Measurements from ENCODE around the gene TMPRSS6. TPM values are rescaled to one million over a fixed set of nuclear protein-coding genes. Genes with fewer than 3 reads are reported as not detected.

The TMPRSS6 gene
- total and polyA plus RNA-seq, 2 of the 8 experiments (the other 6 are each of a cell fraction or from before 2014, with no cell fraction given), result 0.02 TPM; not detected in 1

DNA sequence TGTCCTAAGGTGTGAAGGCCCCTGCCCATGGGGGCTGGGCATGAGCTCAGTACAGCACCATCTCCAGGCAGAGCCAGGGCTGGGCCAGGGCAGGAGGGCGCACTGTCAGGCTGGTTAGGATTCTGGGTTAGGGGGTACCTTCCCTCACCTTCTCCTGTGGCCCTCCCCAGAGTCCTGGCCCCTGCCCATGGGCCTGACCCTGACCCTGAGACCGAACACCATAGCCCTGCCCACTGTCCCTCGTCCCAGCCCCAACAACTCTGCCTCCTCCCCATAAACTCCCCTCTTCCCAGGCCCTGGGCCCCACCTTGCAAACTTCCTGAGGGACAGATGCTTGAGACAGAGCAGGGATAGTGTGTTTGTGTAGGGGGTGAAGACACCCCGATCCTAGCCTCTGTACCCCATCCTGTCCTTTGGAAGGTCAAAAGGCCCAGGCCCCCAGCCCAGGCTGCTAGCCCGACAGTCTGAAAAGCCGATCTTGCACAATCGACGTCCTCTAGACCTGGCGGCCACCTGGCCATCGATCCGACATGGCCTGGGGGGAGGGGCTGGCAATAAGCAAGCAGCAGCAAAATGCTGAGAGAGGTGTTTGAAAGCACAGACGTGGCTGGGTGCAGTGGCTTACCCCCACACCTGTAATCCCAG is 2.7 kb upstream of the TMPRSS6 start:
- TF ChIP-seq EZH2 (IDR thresholded peaks at IDR 0.05; ENCODE audit: low read depth, low read length, severe bottlenecking), result no peak
- peak; percentile 76; the same call in 1 of the 2 replicates for TF ChIP-seq CEBPB (IDR thresholded peaks at IDR 0.05; ENCODE audit: low read depth, low read length)
- TF ChIP-seq, protein P1, sequence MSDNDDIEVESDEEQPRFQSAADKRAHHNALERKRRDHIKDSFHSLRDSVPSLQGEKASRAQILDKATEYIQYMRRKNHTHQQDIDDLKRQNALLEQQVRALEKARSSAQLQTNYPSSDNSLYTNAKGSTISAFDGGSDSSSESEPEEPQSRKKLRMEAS (IDR thresholded peaks at IDR 0.05), result no peak
- H3K9me3 ChIP-seq (ENCODE audit: insufficient read depth in 2 of 2, low read depth in 1 of 2, low read length in 1 of 2), result no peaks in the 10 kb centered on the region
- peaks cover 0 to 2% (median under 1%) of the 10 kb centered on the region in 4 experiments; a peak in 2 of 7 replicates for H3K27me3 ChIP-seq (replicated peaks in 1 of 4; ENCODE audit: control insufficient read depth in 3 of 4, extremely low read depth in 1 of 4, insufficient read depth in 3 of 4, low read length in 3 of 4)
- H3K79me1 ChIP-seq (ENCODE audit: low read depth, low read length), result no peaks in the 10 kb centered on the region
- H4K91ac ChIP-seq (replicated peaks; ENCODE audit: insufficient read length, low read length), result no peak overlapping the region
- ChIA-PET POLR2A (ENCODE audit: partially characterized antibody) (no interaction called here), CTCF (ENCODE audit: partially characterized antibody) (no interaction called here)
- H2BK12ac ChIP-seq (ENCODE audit: low read depth, low read length), result 0 out of 2 replicates have a peak overlapping the region, but pooled peaks have one; percentile 17
- H3K14ac ChIP-seq (ENCODE audit: insufficient read length), result no peak overlapping the region
- H2BK20ac ChIP-seq (ENCODE audit: low read length), result no peak overlapping the region
- no peak overlapping the region for H2BK120ac ChIP-seq (replicated peaks; ENCODE audit: low read depth, low read length)
- H4K8ac ChIP-seq (ENCODE audit: extremely low read depth, insufficient read depth, low read length), result 0 out of 2 replicates have a peak overlapping the region, but pooled peaks have one; percentile 31
- 85% methylated on average over 12 of the region's 12 CpGs; no CpG with 5 or more reads in 1 of the 2 experiments for WGBS, 2 experiments (ENCODE audit: extremely low coverage in 1 of 2, insufficient coverage in 1 of 2, insufficient read length in 1 of 2, insufficient replicate concordance in 2 of 2, low coverage in 1 of 2, low lambda C conversion rate in 2 of 2, missing lambda C conversion rate in 1 of 2)
- no peak overlapping the region for H3K4ac ChIP-seq (replicated peaks; ENCODE audit: insufficient read length, low read depth, low read length)
- no peak overlapping the region for H4K5ac ChIP-seq (ENCODE audit: insufficient read length, low read depth, low read length)
- H3K4me1 ChIP-seq (replicated peaks in 1 of 4; ENCODE audit: control insufficient read depth in 3 of 4, insufficient read depth in 4 of 4, low read length in 3 of 4), result peaks cover 0 to 5% (median under 1%) of the 10 kb centered on the region in 4 experiments; a peak in 2 of 7 replicates
- no peak overlapping the region for H2AFZ ChIP-seq (ENCODE audit: low read length)
- H3K27ac ChIP-seq (ENCODE audit: low read depth, low read length), result no peak overlapping the region
- FAIRE-seq (no peak), DNase-seq (ENCODE audit: low read depth in 1 of 2, low spot score in 2 of 2) (no peak)
- no peak overlapping the region for H3K18ac ChIP-seq (ENCODE audit: extremely low read depth, low read length)
- no peaks in the 10 kb centered on the region for H3K36me3 ChIP-seq (ENCODE audit: control insufficient read depth in 2 of 4, insufficient read depth in 4 of 4, low read length in 3 of 4)
- H3K23ac ChIP-seq (ENCODE audit: insufficient read length), result no peak overlapping the region
- H2AK5ac ChIP-seq (ENCODE audit: low read depth, low read length), result no peak overlapping the region
- no peak overlapping the region; a peak in 1 of 7 replicates for H3K9ac ChIP-seq (replicated peaks in 1 of 4; ENCODE audit: extremely low read depth in 1 of 4, low read depth in 3 of 4, low read length in 3 of 4)
- no peak overlapping the region for H3K56ac ChIP-seq (replicated peaks; ENCODE audit: insufficient read length, low read depth, low read length)
- H3K79me2 ChIP-seq (ENCODE audit: control insufficient read depth in 1 of 2, insufficient read depth in 2 of 2, low read length in 2 of 2), result no peaks in the 10 kb centered on the region
- H2BK15ac ChIP-seq (ENCODE audit: low read length), result no peak overlapping the region
- H3K23me2 ChIP-seq (ENCODE audit: low read depth, low read length), result peaks cover 6% of the 10 kb centered on the region; the same call in 1 of the 2 replicates
- no peak overlapping the region for H2BK5ac ChIP-seq (ENCODE audit: low read depth, low read length)
- no peak overlapping the region for H3K4me2 ChIP-seq (ENCODE audit: insufficient read depth in 1 of 2, low read depth in 2 of 2, low read length in 2 of 2)
- H3K4me3 ChIP-seq (ENCODE audit: extremely low read depth in 1 of 4, insufficient read depth in 2 of 4, low read depth in 3 of 4, low read length in 4 of 4), result no peak overlapping the region
- peaks cover 0 to 3% of the 10 kb centered on the region in 2 experiments for H4K20me1 ChIP-seq (replicated peaks in 1 of 2; ENCODE audit: control insufficient read depth in 1 of 2, insufficient read depth in 2 of 2, low read length in 2 of 2)
